AG09319 (cell line): Measurements from ENCODE around the gene DTL.

ENCODE experiments used
- DNase-seq: peaks from one replicate; pipeline ENCODE4 v3.0.0-alpha.2; 2010; ENCODE audit warnings: low read depth; ENCODE audit errors: extremely low read depth
- TF ChIP-seq, protein P1 (sequence below): IDR thresholded peaks from 2 replicates; pipeline ENCODE4 v1.5.1; 2011; ENCODE audit warnings: low read depth, mild to moderate bottlenecking, inconsistent platforms, low read length, moderate library complexity

Gene DTL

DNA sequence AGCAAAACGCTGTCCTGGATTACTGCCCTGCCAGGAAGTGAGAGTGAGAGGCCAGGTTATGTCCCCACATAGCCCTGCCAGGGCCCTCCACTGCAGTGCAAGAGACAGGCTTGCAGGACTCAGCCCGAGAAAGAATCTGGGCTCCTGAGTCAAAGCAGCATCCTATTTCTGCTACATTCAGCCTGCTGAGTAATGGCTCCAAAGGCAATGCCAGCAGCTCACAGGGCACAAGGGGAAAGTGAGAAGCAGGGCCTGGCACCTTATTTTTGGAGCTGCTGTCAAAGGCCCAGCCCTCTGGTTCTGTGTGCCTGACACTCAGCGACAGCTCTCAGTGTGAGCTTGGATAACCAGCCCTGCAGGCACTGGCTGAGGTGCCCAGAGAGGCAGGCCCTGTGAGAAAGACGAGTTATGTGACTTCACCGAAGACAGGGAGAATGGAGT is 83.9 kb downstream of the DTL start:
- TF ChIP-seq, protein P1, sequence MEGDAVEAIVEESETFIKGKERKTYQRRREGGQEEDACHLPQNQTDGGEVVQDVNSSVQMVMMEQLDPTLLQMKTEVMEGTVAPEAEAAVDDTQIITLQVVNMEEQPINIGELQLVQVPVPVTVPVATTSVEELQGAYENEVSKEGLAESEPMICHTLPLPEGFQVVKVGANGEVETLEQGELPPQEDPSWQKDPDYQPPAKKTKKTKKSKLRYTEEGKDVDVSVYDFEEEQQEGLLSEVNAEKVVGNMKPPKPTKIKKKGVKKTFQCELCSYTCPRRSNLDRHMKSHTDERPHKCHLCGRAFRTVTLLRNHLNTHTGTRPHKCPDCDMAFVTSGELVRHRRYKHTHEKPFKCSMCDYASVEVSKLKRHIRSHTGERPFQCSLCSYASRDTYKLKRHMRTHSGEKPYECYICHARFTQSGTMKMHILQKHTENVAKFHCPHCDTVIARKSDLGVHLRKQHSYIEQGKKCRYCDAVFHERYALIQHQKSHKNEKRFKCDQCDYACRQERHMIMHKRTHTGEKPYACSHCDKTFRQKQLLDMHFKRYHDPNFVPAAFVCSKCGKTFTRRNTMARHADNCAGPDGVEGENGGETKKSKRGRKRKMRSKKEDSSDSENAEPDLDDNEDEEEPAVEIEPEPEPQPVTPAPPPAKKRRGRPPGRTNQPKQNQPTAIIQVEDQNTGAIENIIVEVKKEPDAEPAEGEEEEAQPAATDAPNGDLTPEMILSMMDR: no peak
- no peak for DNase-seq

DNA sequence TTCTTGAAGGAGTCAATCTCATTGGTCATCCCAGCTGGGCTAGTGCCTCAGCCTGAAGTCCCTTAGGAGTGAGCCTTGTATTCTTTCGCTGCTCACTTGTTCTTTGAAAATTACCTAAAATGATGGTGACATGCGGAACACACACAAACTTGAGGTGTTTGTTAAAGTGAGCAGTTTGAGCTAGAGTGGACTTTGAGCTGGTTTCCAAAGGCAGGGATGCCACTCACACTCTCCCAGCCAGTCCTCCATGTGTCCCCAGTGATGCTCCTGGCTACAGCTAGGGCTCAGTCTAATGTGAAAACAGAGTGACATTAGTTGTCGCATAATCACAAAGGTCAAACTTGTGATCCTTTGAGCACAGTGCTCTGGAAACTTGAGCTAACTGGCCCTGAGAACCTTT is 84.3 kb downstream of the DTL start:
- no peak for DNase-seq
- TF ChIP-seq, protein P1: no peak

DNA sequence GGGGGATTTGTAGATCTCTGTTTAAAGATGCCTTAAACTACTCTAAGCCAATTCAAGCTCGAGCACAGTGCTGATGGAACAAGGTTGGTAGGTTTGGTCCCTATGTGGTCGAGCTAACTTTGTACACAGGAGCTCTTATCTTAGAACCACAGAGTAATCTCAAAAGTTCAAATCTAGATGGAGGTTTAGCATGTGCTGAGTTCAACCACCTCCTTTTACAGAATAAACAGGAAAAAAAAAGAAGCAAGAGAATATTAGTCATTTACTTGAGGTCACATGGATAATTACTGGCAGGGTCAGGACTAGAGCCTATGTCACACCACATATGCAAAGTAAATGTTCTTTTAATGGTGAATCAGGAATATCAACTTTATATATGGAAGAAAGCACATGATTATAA is 86.2 kb downstream of the DTL start:
- TF ChIP-seq, protein P1: no peak
- DNase-seq: no peak

DNA sequence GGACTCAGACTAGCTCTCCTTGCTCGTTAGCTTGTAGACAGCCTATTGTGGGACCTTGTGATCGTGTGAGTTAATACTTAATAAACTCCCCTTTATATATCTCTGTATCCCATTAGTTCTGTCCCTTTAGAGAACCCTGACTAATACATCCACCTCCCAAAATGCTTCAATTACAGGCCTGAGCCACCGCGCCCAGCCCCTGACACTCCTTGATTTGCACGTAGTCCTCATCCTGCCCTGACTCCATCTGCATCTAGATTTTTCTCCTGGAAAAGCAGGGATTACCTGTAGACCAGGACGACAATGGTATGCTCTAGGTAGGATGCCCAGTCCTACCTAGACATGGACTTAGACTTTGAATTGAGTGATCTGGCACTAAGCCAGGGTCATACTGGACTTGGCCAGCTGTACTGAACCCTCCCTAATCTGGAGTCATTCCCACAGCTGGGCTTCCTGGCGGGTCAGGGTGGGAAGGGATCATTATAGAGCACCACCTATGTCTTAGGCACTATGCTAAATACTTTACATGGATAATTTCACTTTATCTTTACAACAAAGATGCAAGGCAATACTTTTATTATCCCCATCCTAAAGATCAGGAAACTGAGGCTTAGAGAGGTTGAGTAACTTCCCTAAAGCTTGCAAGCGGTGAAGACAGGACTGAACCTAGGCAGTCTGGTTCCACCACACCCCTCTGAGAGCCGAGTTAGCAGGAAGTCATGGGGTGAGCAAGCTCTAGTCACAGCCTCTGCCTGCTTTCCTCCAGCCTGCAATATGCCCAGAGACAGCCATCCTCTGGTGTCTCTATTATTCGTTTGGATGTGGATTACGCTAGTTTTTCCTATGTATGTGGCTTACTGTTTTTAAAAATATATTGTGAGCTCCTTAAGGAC is 89.4 kb downstream of the DTL start:
- TF ChIP-seq, protein P1: no peak
- no peak for DNase-seq

DNA sequence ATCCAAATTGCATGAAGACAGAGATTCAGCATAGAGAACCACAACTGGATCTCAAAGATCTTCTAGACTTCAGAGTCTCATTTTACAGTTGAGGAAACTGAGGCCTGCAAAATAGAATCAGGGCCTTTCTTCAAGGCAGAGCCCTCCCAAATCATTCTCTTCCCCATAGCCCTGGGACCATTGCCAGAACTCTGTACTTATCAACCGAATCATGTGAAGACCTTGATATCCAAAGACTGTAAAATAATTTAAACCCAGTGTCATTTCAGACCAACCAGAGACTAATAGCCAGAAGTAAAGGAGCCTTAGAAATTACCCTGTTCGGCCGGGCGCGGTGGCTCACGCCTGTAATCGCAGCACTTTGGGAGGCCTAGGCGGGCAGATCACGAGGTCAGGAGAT is 90.1 kb downstream of the DTL start:
- no peak for DNase-seq
- TF ChIP-seq, protein P1: no peak

DNA sequence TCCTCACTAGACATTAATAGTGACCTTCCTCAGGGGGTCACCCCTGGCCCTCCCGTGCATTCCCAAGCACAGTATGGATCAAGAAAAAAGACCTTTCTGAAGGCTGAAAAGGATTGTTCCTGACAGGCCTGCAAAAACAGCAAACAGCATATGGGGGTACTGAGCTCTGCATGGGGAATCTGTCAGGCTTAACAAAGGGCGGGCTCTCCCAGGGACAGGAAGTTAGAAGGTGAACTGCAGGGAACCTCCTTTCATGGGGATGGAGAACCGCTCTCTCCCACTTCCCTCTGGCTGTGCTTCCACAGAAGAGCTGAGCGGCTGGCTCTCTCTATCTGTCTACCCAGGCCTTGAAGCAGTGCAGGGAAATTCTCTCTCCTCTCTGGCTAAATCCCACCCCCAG is 91.7 kb downstream of the DTL start:
- TF ChIP-seq, protein P1: no peak
- DNase-seq: no peak

DNA sequence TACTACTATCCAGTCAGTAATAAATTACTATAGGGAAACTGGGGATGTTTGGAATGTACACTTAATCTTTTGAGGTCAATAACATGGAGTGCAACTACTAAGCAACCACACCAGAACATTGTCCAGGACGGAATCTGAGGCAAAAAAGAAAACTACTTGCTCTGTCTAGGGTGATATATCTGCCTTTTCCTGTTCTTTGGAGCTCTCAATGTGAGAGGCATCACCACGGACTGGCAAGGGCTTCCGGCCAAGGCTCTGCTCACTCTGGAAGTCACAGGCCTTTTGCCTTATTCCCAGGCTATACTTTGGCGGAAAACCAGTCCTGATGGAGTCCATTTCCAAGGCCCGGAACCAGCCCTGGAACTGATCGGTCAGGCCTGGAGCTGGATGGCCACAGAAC is 94.2 kb downstream of the DTL start:
- DNase-seq: no peak
- TF ChIP-seq, protein P1: no peak
